Gastrocnemius medialis (tissue), 4 donors: ENCODE results near the gene RBMS3. TPM values are rescaled to one million over a fixed set of nuclear protein-coding genes. Genes with fewer than 3 reads are reported as not detected.
"Not testable (repeated sequence)": the region's sequence is repeated elsewhere in the genome, so short reads cannot be mapped to it uniquely, and the experiment has no call there.

Experiments
- ATAC-seq, 2 donors: fragments of 150-250 bp; one replicate each; pipeline ENCODE4 v1.9.1; 2016
- DNase-seq, 2 donors: peaks; one replicate each; pipeline ENCODE4 v3.0.0-alpha.2; 2019
- H3K27ac ChIP-seq, 4 donors: fragments of 200-600 bp; sonication (generic); 1 replicate in 1 of 4; 2 replicates in 3 of 4; pipeline ENCODE4 v1.5.1; 2016 to 2018; ENCODE audit warnings: mild to moderate bottlenecking in 2 of 4, moderate library complexity in 1 of 4
- H3K27me3 ChIP-seq, 3 donors: fragments of 200-600 bp; sonication (generic) in 2 of 3; 1 replicate in 1 of 3; 2 replicates in 2 of 3; pipeline versions ENCODE4 v1.5.1 to v1.6.0; 2016 to 2019; ENCODE audit warnings: mild to moderate bottlenecking in 1 of 3, moderate library complexity in 1 of 3
- H3K36me3 ChIP-seq, 2 donors: fragments of 200-600 bp; sonication (generic) in 1 of 2; one replicate each; pipeline ENCODE4 v1.5.1; 2017 to 2018
- H3K4me1 ChIP-seq, 2 donors: fragments of 200-600 bp; sonication (generic) in 1 of 2; one replicate each; pipeline ENCODE4 v1.5.1; 2016 to 2017; ENCODE audit warnings: mild to moderate bottlenecking in 2 of 2
- H3K4me3 ChIP-seq, 4 donors: fragments of 200-600 bp; sonication (generic) in 3 of 4; 1 replicate in 1 of 4; 2 replicates in 3 of 4; pipeline ENCODE4 v1.5.1; 2016 to 2019; ENCODE audit warnings: mild to moderate bottlenecking in 2 of 4
- H3K9me3 ChIP-seq, 3 donors: fragments of 200-600 bp; sonication (generic) in 2 of 3; 1 replicate in 1 of 3; 2 replicates in 2 of 3; pipeline ENCODE4 v1.5.1; 2016 to 2019
- POLR2A ChIP-seq, 2 donors: fragments of 450-650 bp; IDR thresholded peaks; one replicate each; pipeline ENCODE4 v1.6.1; 2017; ENCODE audit warnings: antibody characterized with exemption in 2 of 2, mild to moderate bottlenecking in 2 of 2, moderate library complexity in 2 of 2
- in situ Hi-C, 4 donors: fragments of 200-750 bp; cut with MboI; loops; one replicate each; pipeline versions ENCODE4 v1.15.0 to v1.8.0; 2017; ENCODE audit warnings: low sequenced_read_pairs in 4 of 4
- intact Hi-C: fragments of 100-400 bp; cut with DNase I; formaldehyde crosslinking; loops from one replicate; pipeline ENCODE4 v1.15.1; 2023; ENCODE audit warnings: low total_unique reads
- total RNA-seq, 4 donors: library from RNA; depleted of rRNA; stranded (reverse); fragments of >200 nt; gene quantifications; one replicate each; pipeline versions ENCODE4 v1.1.0 to v1.2.3, GENCODE V29; 2016
- TF ChIP-seq, protein P1 (sequence below), 5 experiments: fragments of 450-650 bp in 3 of 5; fragments of 200-600 bp in 2 of 5; sonication (generic) in 2 of 5; IDR thresholded peaks in 4 of 5; conservative IDR thresholded peaks in 1 of 5; 1 replicate in 4 of 5; 2 replicates in 1 of 5; pipeline ENCODE4 v1.5.1; 2016 to 2019; ENCODE audit warnings: antibody characterized with exemption in 5 of 5, mild to moderate bottlenecking in 3 of 5, moderate library complexity in 3 of 5

Gene RBMS3
- total RNA-seq, 4 donors from 2014 or later, result 16.1 to 38.8 (median 22.7) TPM

DNA sequence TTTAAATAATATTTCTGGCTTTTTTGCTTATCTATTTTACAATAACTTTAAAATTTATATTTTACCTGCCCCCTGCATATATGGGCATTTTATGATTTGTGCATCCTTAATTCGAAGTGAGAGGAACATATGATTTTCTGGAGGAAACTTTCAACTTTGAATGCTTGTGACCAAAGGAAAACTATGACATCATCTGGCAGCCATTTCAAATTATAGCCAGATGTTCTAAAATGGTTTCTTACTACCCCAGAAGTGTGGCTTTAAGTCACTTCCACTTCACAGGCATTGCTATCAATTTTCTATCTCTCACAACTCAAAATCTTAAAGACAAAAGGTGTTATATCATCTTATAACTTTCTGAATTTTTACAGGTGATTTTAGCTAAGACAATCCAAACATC lies 508.8 kb downstream of the RBMS3 start:
- TF ChIP-seq, protein P1, sequence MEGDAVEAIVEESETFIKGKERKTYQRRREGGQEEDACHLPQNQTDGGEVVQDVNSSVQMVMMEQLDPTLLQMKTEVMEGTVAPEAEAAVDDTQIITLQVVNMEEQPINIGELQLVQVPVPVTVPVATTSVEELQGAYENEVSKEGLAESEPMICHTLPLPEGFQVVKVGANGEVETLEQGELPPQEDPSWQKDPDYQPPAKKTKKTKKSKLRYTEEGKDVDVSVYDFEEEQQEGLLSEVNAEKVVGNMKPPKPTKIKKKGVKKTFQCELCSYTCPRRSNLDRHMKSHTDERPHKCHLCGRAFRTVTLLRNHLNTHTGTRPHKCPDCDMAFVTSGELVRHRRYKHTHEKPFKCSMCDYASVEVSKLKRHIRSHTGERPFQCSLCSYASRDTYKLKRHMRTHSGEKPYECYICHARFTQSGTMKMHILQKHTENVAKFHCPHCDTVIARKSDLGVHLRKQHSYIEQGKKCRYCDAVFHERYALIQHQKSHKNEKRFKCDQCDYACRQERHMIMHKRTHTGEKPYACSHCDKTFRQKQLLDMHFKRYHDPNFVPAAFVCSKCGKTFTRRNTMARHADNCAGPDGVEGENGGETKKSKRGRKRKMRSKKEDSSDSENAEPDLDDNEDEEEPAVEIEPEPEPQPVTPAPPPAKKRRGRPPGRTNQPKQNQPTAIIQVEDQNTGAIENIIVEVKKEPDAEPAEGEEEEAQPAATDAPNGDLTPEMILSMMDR (IDR thresholded peaks at IDR 0.05 in 4 of 5, conservative IDR thresholded peaks at IDR 0.05 in 1 of 5), result no peak
- no peak for TF ChIP-seq POLR2A (IDR thresholded peaks at IDR 0.05)
- Histone ChIP-seq H3K27me3 (no peaks in the 10 kb centered on the region), H3K36me3 (no peaks in the 10 kb centered on the region), H3K9me3 (no peaks in the 10 kb centered on the region), H3K27ac (no peak overlapping the region), H3K4me3 (no peak overlapping the region), H3K4me1 (no peaks in the 10 kb centered on the region)
- in situ Hi-C loops (no loop called here), intact Hi-C loops (no loop called here)
- ATAC-seq, result no peak
- DNase-seq, result no peak

DNA sequence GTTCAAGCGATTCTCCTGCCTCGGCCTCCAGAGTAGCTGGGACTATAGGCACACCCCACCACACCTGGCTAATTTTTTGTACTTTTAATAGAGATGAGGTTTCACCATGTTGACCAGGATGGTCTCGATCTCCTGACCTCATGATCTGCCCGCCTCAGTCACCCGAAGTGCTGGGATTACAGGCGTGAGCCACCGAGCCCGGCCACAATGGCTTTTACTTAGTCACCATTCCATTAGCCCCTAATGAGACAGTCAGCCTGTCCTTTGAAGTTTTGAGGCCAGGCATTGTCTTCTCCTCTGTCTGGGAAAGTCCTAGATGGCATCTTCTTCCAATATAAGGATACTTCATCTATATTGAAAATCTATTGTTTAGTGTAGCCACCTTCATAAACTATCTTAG lies 515.9 kb downstream of the RBMS3 start:
- no peaks in the 10 kb centered on the region for H3K9me3 ChIP-seq
- ATAC-seq, result no peak
- H3K27ac ChIP-seq, result no peak overlapping the region
- no peaks in the 10 kb centered on the region for H3K4me1 ChIP-seq
- no peaks in the 10 kb centered on the region for H3K27me3 ChIP-seq
- in situ Hi-C loops, result no loop called here
- no peak for DNase-seq
- TF ChIP-seq, protein P1 (IDR thresholded peaks at IDR 0.05 in 4 of 5, conservative IDR thresholded peaks at IDR 0.05 in 1 of 5), result no peak
- TF ChIP-seq POLR2A (IDR thresholded peaks at IDR 0.05), result no peak
- intact Hi-C loops, result no loop called here
- H3K36me3 ChIP-seq, result no peaks in the 10 kb centered on the region
- H3K4me3 ChIP-seq, result no peak overlapping the region

DNA sequence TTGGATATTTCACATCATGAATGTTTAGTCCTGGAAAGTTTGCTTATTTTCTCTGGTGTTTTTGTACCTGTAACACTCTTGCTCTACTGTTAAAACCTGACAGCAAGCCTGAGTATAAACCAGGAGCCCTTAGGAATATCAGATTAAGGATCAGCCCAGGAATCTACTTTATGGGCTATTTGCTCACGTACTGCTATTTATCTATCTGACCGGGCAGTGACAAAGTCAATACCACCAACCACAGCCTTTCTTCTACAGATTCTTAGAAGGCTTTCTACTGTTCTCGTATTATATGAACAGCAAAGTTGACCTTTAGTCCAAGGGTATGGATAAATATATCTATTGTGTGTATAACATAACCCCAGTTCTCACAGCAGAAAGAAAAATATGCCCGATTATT lies 521.2 kb downstream of the RBMS3 start:
- no peak for ATAC-seq
- no peaks in the 10 kb centered on the region for H3K27me3 ChIP-seq
- no peaks in the 10 kb centered on the region for H3K9me3 ChIP-seq
- no peaks in the 10 kb centered on the region for H3K36me3 ChIP-seq
- no peak for DNase-seq
- peaks cover 0 to 5% of the 10 kb centered on the region in 2 donors for H3K4me1 ChIP-seq
- H3K27ac ChIP-seq, result no peak overlapping the region
- no peak overlapping the region for H3K4me3 ChIP-seq
- in situ Hi-C loops (no loop called here), intact Hi-C loops (no loop called here)
- TF ChIP-seq, protein P1 (IDR thresholded peaks at IDR 0.05 in 4 of 5, conservative IDR thresholded peaks at IDR 0.05 in 1 of 5), result no peak
- TF ChIP-seq POLR2A (IDR thresholded peaks at IDR 0.05), result no peak

DNA sequence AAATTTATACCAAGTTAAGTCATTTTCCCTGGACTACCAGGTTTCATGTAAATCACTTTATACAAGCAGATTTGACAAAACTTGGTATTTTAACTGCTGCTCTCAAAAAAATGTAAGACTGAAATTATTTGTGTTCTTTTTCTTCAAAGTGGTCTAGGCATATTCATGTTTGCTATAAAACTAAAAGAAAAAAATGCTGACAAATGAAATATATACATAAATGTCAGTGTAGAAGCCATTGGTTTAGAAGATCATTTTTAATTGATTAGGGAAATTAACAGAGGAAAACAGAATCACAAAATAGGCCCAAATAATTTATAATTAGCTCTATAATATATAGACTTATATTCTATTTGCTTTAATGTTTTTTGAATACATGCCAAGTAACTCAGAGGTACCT lies 523.2 kb downstream of the RBMS3 start:
- DNase-seq (no peak), ATAC-seq (no peak)
- no peak overlapping the region for H3K4me3 ChIP-seq
- no peaks in the 10 kb centered on the region for H3K9me3 ChIP-seq
- no peaks in the 10 kb centered on the region for H3K36me3 ChIP-seq
- H3K27me3 ChIP-seq, result no peaks in the 10 kb centered on the region
- in situ Hi-C loops, result no loop called here
- intact Hi-C loops, result no loop called here
- no peak overlapping the region for H3K27ac ChIP-seq
- TF ChIP-seq, protein P1 (IDR thresholded peaks at IDR 0.05 in 4 of 5, conservative IDR thresholded peaks at IDR 0.05 in 1 of 5), result no peak
- TF ChIP-seq POLR2A (IDR thresholded peaks at IDR 0.05), result no peak
- peaks cover 5 to 8% of the 10 kb centered on the region in 2 donors for H3K4me1 ChIP-seq

DNA sequence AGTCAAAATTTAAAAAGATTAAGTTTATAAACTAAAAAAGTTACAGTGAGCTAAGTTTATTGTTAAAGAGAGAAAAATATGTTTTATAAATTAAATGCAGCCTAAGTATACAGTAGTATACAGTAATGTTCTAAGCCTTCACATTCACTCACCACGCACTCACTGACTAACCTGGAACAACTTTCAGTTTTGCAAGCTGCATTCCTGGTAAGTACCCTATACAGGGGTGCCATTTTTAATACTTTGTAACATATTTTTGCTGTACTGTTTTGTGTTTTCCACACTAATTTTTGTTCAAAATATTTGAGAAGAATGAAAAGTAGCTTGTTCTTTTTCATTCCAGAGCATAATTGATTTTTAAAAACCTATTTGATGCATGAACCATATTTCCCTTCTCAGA lies 524.9 kb downstream of the RBMS3 start:
- TF ChIP-seq, protein P1 (IDR thresholded peaks at IDR 0.05 in 4 of 5, conservative IDR thresholded peaks at IDR 0.05 in 1 of 5), result no peak
- TF ChIP-seq POLR2A (IDR thresholded peaks at IDR 0.05), result no peak
- peaks cover 5 to 8% of the 10 kb centered on the region in 2 donors for H3K4me1 ChIP-seq
- intact Hi-C loops (no loop called here), in situ Hi-C loops (no loop called here)
- no peaks in the 10 kb centered on the region for H3K36me3 ChIP-seq
- H3K27ac ChIP-seq, result no peak overlapping the region
- H3K9me3 ChIP-seq, result no peaks in the 10 kb centered on the region
- DNase-seq (no peak), ATAC-seq (no peak)
- H3K27me3 ChIP-seq, result no peaks in the 10 kb centered on the region
- H3K4me3 ChIP-seq, result no peak overlapping the region

DNA sequence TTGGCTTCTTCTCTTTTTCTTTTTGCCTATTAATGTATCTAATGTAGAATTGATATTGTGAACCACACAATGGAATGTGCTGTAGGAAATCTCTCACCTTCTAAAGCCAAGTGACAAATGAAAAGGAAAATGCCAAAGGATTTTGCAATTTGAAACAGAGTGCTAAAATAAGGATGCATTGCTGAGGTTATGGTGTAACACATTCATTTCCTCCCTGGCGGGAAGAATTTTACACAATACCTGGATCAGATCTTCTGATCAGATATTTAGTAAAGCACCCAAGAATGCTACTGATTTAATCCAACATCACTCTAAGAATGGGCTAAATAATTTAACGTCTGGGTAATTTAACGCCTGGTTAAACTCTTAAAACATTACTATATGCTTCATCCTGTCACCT lies 527.5 kb downstream of the RBMS3 start:
- H3K4me3 ChIP-seq, in situ Hi-C loops, DNase-seq, H3K4me1 ChIP-seq, H3K9me3 ChIP-seq, H3K27me3 ChIP-seq, intact Hi-C loops, ATAC-seq, H3K36me3 ChIP-seq, H3K27ac ChIP-seq: not testable (repeated sequence)
